NCI-H748 (cell line): Measurements from ENCODE around the gene USP47.

Source experiments
- DNase-seq: peaks from one replicate; lab custom pipeline; 2025; ENCODE audit not compliant: unreplicated experiment; lab: John Stamatoyannopoulos, UW

Gene USP47

DNA sequence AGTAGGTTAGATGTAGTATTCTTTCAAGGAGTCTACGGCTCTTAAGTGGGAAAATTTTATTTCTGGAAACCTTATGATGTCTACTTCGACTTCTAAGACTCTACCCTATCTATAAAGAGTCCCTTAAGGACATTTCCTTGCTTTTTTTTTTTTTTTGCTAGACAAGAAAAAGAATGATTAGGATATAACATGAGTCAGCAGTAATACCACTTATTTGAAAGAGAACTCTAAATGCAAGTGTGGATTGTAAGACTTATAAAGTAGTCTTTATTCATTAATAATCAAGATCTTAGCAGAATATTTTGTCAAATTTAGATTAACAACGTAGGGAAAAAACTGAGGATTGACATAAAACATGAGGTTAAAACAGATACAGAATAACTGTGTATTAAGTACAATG lies 95.7 kb downstream of the USP47 start:
- no peak for DNase-seq

- DNase-seq, result no peak
Observed at GRCh38 chr11:11937957-11938356, 96.2 kb downstream of the USP47 start.

DNA sequence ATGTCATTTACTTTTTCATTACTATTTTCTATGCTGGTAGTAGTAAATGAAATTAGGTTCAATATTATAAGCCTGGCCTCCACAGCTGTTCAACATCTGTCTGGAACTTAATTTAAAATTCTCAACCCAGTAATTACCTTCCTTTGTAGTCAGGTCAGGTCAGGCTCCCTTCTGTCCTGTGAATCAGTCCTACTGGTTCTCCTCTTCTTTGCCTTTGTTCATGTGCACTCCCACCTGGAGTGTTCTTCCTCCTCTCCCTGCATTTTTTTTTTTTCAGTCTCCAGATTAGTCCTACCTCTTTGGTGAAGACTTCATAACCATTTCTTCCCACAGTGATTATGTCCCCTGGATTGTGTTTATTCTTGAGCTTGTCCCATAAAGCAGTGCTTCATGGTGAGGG lies 98.8 kb downstream of the USP47 start:
- no peak for DNase-seq

DNA sequence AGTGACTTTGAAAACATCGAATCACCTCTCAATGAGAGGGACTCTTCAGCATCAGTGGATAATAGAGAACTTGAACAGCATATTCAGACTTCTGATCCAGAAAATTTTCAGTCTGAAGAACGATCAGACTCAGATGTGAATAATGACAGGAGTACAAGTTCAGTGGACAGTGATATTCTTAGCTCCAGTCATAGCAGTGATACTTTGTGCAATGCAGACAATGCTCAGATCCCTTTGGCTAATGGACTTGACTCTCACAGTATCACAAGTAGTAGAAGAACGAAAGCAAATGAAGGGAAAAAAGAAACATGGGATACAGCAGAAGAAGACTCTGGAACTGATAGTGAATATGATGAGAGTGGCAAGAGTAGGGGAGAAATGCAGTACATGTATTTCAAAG lies 100.9 kb downstream of the USP47 start:
- DNase-seq, result no peak

GRCh38 chr11:11944444-11944843 lies 102.7 kb downstream of the USP47 start:
- no peak for DNase-seq

DNA sequence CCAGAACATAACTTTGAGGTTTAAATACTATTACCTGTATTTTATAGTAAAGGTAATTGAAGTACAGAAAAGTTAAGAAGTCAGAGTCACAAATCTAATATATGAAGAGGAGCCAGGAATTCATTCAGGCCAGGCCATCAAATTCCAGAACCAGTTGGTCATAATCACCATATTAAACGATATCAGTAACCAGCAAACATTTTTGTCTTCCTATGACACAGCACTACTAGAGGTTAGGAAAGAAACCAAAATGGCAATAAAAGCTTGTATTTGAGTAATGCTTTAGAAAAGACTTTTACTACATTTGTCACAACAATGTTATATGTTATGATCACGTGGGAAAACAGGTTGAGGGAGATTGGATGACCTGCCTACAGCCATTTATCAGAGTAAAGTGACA lies 104.4 kb downstream of the USP47 start:
- DNase-seq, result no peak

DNA sequence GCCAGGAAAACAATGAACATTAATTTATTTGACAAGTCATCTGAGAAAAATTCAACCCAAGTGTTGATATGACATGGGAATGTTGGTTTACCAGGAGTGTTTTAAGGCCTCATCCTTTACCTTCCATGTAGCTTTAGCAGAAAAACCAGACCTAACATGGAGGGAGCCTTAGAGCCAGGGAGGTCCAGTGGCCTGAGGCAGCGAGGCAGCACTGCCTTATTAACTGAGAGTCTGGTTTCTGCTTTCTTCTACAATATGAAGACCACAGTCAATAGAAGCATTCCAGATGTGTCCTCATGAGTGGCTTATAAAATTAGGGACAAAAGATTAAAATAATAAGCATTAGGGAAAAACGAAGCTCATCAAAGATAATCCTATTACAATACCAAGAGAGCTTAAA lies 105.1 kb downstream of the USP47 start:
- DNase-seq, result no peak

GRCh38 chr11:11947825-11948224 lies 106.1 kb downstream of the USP47 start:
- DNase-seq, result no peak

DNA sequence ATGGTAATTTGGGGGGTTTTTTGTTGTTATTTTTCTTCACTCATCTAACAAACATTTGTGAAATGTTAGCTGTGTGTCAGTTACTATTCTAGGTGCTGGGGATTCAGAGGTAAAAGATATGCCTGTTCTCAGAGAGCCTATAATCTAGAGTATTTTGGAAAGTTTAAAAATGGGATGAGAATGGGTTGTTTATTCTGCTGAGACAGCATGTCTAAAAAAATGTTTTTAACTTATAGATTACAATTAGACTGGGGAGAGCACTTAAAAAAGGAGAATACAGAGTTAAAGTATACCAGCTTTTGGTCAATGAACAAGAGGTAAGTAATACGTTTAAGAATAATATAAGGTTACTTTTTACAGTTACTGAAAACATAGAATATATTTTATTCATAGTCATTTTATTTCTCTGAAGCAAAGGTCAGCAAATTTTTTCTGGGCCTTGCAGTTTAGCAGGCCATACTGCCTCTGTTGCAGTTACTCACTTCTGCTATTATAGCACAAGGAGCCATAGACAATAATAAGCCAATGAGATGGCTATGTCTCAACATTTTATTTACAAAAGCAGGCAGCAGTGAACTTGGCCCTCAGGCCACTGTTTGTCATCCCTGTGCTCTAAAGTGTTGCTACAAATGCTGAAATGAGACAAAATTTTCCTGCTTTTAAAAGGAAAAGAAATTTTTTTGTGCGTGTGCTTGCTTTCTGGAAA lies 106.6 kb downstream of the USP47 start:
- DNase-seq, result no peak

- DNase-seq, result no peak
Observed at GRCh38 chr11:11949482-11949881, 107.7 kb downstream of the USP47 start.

DNA sequence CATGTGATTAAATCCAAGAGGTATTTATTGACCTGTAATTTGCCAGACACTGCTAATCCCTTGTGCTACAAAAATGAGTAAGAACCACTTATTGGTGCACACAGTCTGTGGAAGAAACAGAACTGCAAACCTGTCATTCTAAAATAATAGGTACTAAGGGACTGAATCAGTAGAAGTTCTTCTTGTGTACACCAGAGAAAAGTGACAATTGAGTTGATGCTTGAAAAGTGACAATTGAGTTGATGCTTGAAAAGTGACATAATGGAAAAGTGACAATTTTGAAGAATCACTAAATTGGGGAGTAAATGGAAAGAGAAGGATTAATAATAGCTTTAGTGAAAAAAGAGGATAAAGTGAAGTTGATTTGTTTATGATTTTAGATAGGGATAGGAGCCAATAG lies 110.3 kb downstream of the USP47 start:
- DNase-seq, result no peak

- no peak for DNase-seq
Observed at GRCh38 chr11:11956006-11956405, 114.2 kb downstream of the USP47 start.

DNA sequence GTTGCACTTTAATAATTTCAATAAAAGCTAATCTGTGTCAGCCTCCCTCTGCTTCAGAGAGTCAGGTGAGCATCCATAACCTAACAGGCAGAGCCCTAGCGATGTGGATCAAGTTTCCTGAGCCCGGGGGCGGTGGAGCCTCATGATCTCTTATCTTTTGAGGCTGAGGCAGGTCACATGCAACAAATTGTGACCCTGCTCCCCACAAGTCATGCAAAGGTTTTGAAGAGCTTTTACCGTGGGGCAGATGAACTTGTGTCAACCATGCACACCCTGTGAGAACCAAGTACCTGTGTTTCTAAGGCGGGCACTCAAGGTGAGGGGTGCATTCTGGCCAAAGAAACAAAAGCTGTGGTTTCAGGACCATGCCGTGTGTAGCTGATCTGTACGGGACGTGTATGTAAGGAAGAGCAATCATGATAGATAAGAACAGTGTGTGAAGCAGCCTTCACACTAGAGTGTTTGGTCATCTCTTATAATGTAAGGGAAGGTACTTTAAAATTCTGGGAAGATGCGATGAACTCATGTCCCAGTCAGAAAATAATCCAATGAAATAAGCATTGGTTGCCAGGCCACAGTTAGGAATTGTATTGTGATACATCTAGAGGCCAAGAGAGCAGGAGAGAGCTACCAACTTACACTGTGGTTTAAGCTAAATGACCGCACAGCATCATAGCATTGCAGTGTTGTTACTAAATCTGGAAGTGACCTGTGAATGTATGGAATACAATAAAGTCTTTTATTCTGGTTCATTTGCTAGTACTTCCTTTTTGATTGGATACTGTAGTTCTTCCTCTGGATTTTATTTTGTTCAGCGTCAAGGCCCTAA lies 116.8 kb downstream of the USP47 start:
- no peak for DNase-seq

- DNase-seq, result no peak
Observed at GRCh38 chr11:11959601-11960000, 117.8 kb downstream of the USP47 start.

DNA sequence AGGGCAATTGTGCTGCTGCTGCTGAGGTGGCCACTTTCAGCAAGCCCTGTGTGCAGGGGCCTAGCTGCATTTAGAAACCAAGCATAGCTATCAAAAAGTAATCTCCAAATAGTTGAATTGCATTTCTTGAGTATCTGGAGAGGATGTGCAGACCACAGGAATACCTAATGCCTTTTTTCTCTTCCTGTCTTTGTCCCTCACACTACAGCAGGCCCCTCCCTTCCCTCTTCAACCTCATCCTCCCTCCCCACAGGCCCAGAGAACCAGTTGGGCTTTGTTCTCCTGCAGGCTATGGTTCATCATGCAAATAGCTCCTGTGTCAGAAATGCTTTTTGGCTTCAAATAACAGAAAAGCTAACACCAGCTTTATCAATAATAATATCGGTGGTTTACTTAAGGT lies 118.9 kb downstream of the USP47 start:
- no peak for DNase-seq

- DNase-seq, result no peak
Observed at GRCh38 chr11:11961399-11962028, 119.7 kb downstream of the USP47 start.

DNA sequence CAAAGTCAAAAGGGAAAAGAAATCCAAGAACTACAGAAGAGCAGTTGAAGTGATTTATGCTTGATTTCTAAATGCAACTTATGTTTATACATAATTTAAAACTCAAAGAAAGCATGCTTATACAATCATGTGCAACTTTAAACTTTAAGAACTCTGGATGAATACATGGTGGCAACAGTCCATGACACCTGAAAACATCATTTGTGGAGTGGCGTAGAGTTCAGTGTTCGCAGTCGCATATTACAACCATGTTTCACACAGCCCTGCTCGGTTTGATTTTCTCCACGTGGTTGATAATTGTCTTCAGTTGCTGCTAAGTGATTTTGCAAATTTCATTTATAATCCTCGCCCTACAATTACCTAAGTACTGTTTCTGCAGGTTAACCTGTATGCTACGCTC lies 121.3 kb downstream of the USP47 start:
- no peak for DNase-seq

DNA sequence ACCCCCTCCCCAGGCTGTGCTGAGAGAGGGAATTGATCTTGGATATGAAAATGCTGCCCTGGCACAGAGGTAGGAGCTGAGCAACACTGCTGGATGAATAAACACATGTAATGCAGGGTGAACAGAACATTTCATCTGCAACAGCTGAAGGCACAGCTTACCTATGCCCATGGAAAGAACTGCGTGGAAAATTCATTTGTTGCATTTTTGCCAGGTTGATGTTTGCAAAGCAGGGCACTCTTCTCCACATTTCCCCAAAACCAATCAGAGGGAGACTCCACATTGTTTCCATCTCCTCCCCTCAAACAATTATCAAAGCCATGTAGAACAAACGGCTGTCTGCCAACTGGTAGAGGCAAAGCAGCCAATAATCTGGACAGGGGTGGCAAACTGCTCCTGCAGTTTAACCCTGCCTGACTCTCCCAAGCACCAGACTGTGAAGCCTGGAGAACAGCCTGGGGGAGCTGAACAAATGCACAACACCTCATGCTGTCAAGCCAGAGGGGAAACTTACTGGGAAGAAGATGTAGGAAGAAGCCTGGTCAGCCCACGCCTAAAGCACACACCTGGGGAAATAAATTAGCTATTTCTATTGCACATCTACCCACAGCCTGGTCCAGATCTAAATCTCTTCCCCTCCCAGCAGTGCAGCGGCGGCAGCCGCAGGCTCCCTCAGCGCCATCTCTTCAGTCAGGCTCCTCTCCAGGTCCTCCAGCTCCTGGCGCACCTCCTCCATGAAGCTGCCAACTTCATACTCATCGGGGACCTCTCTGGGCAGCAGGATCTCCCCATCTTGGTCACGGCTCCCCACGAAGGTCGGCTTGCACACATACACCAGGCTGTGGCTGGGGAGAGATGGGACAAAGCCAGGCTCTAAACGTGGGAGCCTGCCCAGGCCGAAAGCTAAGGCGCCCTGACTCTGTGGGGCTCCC lies 122.3 kb downstream of the USP47 start:
- DNase-seq, result no peak

- no peak for DNase-seq
Observed at GRCh38 chr11:11964774-11965150, 123.0 kb downstream of the USP47 start.

DNA sequence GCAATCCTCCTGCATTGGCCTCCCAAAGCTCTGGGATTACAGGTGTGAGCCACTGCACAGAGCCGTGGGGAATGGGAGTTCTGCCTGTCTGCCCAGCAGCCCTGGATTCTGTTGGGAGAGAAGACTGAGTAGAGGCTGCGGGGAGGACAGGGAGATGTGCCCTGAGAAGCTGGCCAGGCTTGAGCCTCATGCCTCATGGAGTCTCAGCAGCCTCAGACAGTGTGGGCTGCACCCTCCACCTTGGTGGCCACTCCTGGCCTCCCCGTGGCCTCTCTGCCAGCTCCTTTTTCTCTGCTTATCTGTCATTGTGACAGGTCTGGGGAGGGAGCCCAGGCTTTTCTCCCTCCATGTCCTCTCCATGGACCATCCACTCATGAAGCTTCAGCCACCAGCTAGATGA lies 123.4 kb downstream of the USP47 start:
- no peak for DNase-seq
